DMS153 (cell line): ENCODE data around the gene BTAF1.

ENCODE experiments used
- DNase-seq: peaks from one replicate; lab custom pipeline; 2025; lab: John Stamatoyannopoulos, UW

The BTAF1 gene

DNA sequence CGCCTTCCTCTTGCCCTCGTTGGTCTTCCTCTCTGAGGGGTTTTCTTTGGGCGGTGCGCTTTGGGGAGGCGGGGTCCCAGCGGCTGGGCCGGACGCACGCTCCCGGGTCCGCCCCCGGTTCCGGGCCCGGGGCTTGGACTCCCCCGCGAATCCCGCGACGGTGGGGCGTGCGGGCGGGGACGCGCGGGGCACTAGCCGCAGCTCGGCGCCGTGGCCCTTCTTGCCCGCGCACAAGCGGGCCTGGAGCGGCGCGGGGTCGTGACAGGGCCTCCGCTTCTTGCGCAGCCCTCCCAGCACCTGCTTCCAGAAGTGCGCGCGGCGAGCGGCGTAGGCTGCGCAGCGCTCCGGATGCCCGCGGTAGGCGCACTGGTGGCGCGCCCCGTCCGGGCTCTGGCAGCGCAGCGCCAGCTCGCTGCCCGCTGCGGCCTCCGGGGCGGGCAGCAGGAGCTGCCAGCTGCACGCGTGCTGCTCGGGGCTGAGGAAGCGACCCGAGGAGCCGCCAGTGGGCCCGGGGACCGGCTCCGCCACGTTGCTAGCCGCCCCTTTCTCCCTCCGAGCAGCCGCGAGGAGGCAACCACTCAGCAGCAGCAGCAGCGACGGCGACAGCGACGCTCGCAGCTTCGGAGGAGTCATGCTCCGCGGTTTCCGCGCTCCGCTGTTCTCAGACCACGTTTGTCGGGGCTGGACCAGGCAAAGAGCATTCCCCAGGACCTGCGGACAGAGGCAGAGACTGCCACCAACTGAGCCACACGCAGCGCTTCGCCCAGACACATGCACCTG lies 15.0 kb upstream of the BTAF1 start:
- peak; percentile 74 for DNase-seq

DNA sequence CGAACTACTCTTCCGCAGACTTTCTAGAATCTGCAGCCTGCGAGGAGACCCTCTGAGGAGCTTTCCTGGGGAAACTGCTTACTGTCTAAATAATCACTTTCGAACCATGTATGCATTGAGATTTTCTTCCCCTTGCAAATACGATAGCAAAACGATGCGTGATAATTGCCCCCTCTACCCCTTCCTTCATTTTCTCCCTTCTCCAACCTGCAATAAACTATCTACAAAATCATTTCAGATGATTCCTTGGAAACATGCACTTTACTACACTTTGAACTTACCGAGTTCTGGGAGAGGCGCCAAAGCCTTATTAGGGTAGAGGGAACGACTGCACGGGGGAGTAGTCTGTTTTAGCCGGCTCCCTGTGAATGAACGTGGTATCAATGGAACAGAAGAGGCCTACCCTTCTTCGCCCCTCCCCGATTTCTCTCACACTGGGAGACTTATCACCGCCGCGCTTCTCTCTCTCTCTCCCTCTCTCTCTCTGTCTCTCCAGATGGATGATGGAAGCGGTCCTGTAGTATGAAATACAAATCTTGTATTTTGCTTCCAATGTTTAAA lies 14.4 kb upstream of the BTAF1 start, which contains the start of gene FGFBP3:
Gene FGFBP3, minus strand, starts transcription at position 370 of the 561 bp plus-strand sequence. CDS start 517 bp downstream, outside the sequence.
- no peak for DNase-seq

GRCh38 chr10:91910467-91910866 lies 13.1 kb upstream of the BTAF1 start:
- no peak for DNase-seq

DNA sequence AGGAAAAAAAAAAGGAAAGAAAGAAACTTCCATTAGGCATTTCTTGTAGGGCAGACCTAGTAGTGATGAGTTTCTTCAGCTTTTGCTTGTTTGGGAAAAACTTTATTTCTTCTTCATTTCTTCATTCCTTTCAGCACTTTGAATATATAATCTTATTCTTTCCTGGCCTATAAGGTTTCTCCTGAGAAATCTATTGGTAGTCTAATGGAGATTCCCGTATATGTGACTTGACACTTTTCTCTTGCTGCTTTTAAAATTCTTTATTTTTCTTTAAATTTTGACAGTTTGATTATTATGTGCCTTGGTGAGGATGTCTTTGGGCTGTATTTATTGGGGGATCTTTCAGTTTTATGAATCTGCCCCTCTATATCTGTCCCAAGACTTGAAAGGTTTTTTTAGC lies 3.9 kb upstream of the BTAF1 start:
- no peak for DNase-seq

DNA sequence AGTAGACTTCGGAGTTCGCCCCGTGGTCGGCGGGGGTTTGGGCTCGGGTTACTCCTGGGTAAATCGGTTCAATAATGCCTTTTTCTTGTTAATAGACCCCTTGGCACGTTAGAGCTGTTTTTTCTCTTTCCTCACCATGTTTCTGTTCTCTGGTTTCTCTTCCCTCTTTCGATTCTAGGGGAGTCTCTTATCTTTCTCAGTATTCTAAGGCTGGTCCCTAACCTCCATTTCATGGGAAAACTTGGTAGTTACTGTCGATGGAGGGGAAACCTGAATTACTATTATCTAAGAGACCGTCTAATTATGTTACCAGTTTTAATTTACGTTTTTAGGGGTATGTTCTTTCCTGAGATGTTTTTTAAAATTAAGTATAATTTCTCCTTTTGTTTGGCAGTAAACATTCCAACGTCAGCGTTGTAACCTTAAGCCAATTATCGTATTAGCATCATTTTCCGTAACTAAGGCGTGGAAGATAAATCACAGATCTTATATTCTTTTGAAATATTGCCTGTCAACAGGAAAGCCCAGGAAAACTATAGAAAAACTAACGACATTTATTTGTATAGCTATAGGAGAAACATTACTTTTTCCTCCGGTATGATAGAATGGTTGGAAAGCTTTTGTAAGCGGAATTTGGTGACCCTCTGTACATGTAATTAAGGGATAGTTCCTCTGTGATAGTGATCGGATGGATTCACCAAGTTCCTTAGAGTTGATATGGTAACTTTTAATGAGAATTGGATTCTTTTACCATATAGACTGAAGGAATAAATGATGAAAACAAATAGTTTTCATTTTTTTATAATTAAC lies 847 bp downstream of the BTAF1 start:
- no peak for DNase-seq

DNA sequence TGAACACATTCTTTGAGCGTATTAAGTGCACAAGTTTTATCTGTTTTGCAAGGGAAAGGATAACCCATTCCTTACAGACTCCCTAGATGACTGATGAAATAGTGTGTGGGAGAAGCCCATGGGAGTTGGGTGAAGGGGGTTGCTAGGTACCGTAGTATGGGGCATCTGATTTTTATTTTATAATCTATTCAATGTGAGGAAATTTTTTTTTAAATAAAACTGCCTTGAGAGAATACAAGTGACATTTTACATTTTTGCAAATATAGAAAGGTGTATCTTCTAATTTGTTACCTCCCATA lies 1.4 kb downstream of the BTAF1 start:
- no peak for DNase-seq

DNA sequence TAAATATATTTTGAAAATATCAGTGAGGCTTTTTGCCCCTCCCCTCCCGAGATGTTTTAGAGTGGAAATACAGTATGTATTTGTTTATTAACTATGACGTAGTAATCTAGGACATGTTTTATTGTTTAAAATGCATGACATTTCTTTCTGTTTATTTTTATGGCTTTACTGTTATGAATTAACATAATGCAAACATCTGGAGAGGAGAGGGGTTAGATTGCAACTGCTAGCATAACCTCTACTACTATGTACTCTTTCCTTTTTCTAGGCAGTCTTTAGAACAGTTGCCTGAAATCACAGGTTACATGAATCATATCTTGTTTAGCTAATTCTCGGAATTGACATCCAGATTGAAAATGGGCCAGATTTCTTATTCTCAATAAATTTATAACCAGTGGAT lies 7.4 kb downstream of the BTAF1 start:
- DNase-seq, result no peak

GRCh38 chr10:91931526-91932190 lies 8.1 kb downstream of the BTAF1 start:
- DNase-seq, result no peak

GRCh38 chr10:91932737-91933136 lies 9.2 kb downstream of the BTAF1 start:
- no peak for DNase-seq

- DNase-seq, result no peak
Observed at GRCh38 chr10:91935886-91936285, 12.3 kb downstream of the BTAF1 start.

- no peak for DNase-seq
Observed at GRCh38 chr10:91939653-91940052, 16.1 kb downstream of the BTAF1 start.

- no peak for DNase-seq
Observed at GRCh38 chr10:91941426-91941825, 17.9 kb downstream of the BTAF1 start.

GRCh38 chr10:91944880-91945630 lies 21.5 kb downstream of the BTAF1 start:
- no peak for DNase-seq

DNA sequence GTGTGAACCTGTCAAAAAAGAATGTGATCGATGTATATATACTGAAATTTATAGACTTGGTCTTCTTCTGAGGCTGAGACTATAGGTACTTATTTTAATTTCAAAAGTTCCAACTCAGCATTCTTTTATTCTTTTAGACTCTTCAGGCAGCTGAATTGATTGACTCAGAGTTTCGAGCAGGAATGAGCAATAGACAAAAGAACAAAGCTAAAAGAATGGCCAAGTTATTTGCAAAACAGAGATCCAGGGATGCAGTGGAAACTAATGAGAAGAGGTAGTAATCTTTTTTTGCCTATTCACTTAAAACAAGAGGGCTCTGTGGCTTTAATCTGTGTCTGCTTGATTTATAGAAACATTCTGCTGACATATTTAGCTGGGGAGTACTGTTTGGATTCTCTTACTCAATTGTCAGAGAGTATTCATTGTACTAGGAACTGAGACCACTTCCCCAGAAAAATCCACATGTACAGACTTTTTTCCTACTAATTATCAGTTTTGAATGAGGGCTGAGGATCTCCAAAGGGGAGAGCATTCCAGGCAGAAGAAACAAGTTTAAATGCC lies 30.1 kb downstream of the BTAF1 start:
- no peak for DNase-seq

DNA sequence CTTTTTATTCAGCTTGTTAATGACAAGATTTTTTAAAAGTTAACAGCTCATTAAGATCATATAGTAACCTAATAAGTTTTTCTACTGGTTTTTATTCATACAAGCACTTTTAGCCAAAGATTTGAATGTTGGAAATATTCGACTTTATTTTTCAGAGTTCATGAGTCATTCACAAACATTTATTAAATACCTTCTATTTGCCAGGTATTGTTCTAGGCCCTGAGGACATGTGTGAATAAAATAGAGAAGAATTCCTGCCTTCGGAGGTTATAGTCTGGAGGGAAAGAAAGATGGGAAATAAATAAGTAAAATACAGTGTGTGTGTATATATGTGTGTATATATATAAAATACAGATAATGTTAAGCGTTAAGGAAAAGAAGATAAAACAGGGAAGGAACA lies 31.5 kb downstream of the BTAF1 start:
- DNase-seq, result no peak

GRCh38 chr10:91957091-91957490 lies 33.5 kb downstream of the BTAF1 start:
- no peak for DNase-seq

DNA sequence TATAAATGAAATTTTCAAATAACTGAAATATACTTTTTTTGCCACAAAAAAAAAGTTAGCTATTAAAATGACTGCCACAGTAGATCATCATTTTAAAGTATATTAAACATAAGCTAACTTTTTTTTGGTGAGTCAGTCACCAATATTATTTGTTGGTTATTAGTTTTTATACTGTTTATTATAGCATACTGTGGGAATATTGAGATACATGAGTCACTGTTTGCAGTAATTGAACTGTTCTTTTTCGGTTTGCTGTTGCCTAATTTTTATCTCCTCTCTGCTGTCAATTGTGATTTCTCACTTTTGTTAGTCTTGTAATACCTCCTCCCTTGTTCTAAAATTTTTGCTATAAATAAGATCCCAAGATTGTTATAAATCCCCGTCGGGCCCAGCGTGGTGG lies 45.7 kb downstream of the BTAF1 start:
- no peak for DNase-seq

DNA sequence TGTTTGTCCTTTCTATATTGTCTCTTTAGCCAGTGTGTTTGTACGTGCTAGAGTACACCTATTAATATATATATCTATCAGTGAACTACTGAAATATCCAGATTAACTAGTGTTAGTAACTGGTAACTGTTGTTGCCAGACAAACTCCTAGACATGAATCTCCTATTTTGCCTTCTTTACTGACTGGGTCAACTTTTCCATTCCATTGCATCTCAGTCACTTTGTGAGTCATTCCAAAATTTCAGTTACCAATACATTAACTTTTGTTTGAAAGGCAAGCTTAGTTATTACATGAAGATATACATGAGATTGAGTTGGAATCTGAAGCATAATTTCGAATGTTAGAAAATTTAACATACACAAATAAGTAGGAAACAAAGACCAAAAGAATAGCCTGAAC lies 51.4 kb downstream of the BTAF1 start:
- DNase-seq, result no peak

- no peak for DNase-seq
Observed at GRCh38 chr10:91975438-91975837, 51.9 kb downstream of the BTAF1 start.

DNA sequence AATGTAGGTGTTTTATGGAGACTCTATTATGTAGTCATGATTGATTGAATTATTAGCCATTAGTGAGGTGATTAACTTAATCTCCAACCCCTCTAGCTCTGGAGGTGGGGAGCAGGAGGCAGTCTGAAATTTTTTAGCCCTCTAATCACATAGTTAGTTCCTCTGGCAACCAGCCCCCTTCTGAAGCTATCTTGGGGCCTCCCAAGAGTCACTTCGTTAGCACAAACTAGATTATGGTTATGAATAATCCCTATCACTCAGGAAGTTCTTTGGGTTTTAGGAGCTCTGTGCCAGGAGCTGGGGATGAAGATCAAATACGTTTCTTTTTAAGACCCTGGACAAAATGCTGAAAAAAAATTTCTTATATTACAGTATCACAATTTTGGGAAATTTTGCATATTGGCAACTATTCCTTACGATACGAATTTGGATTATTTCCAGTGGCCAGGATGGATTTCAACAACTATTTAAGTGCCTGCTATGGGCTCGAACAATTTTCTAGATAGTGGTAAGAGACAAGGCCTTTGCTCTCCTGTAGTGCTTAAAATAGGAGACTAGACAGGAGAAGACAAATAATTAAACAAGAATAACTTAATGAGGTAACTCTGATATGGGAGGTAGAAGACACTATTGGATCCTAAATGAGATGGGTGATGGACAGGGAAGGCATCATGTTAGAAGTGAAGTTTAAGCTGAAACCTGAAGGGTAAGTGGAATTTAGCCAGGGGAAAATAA lies 52.9 kb downstream of the BTAF1 start:
- DNase-seq, result no peak

DNA sequence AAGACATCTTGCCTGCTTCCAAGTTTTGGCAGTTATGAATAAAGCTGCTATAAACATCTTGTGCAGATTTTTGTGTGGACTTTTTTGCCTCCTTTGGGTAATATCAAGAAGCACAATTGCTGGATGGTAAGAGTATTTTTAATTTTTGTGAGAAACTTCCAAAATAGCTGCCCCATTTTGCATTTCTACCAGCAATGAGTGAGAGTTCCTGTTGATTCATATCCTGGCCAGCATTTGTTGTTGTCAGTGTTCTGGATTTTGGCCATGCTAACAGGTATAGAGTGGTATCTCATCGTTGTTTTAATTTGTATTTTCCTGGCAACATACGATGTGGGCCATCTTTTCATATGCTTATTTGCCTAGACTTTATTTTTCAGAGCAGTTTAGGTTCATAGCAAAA lies 53.9 kb downstream of the BTAF1 start:
- DNase-seq, result no peak
